Heart left ventricle (tissue), 16 donors: ENCODE results near the gene BST1. TPM values are rescaled to one million over a fixed set of nuclear protein-coding genes. Genes with fewer than 3 reads are reported as not detected.

Source experiments
- ATAC-seq, 4 donors: fragments of 200-7000 bp; cut with Tn5 transposase; one replicate each; pipeline ENCODE4 v1.9.1; 2020 to 2022; ENCODE audit warnings: moderate library complexity in 4 of 4, mild to moderate bottlenecking in 3 of 4, moderate number of reproducible peaks in 1 of 4
- DNase-seq, 5 donors: peaks; one replicate each; pipeline ENCODE4 v3.0.0-alpha.2; 2020
- H3K27ac ChIP-seq, 12 donors: fragments of 200-600 bp; sonication (generic) in 4 of 12; one replicate each; pipeline versions ENCODE4 v1.5.0 to v1.8.0; 2016 to 2022; ENCODE audit warnings: mild to moderate bottlenecking in 2 of 12
- H3K27me3 ChIP-seq, 9 donors: fragments of 200-600 bp; sonication (generic) in 2 of 9; one replicate each; pipeline versions ENCODE4 v1.5.1 to v1.8.0; 2016 to 2022; ENCODE audit warnings: mild to moderate bottlenecking in 3 of 9
- H3K36me3 ChIP-seq, 9 donors: fragments of 200-600 bp; sonication (generic) in 2 of 9; one replicate each; pipeline versions ENCODE4 v1.5.0 to v1.8.0; 2018 to 2022; ENCODE audit warnings: mild to moderate bottlenecking in 2 of 9
- H3K4me1 ChIP-seq, 12 donors: fragments of 200-600 bp; sonication (generic) in 4 of 12; one replicate each; pipeline versions ENCODE4 v1.5.0 to v1.8.0; 2016 to 2022; ENCODE audit warnings: mild to moderate bottlenecking in 3 of 12
- H3K4me3 ChIP-seq, 12 donors: fragments of 200-600 bp; sonication (generic) in 4 of 12; one replicate each; pipeline versions ENCODE4 v1.5.0 to v1.8.0; 2017 to 2022; ENCODE audit warnings: mild to moderate bottlenecking in 9 of 12, moderate library complexity in 4 of 12
- H3K9me3 ChIP-seq, 12 donors: fragments of 200-600 bp; sonication (generic) in 4 of 12; one replicate each; pipeline versions ENCODE4 v1.5.0 to v1.8.0; 2016 to 2022; ENCODE audit warnings: mild to moderate bottlenecking in 1 of 12
- POLR2A ChIP-seq, 2 donors: fragments of 450-650 bp; IDR thresholded peaks; one replicate each; pipeline ENCODE4 v1.6.1; 2017; ENCODE audit warnings: antibody characterized with exemption in 2 of 2, mild to moderate bottlenecking in 2 of 2, moderate library complexity in 2 of 2
- WGBS, 4 donors: extraction: QIAGEN DNeasy Blood & Tissue Kit in 2 of 4; methylation state at CpG; one replicate each; pipeline versions ENCODE4 v1.1.5 to v1.1.7; 2013 to 2018; 5-methylcytosine and 5-hydroxymethylcytosine counted together
- intact Hi-C, 10 donors: fragments of 100-400 bp; cut with DNase I; formaldehyde crosslinking; loops; one replicate each; pipeline versions ENCODE4 v1.11.1 to v1.14.2; 2022
- polyA plus RNA-seq, 2 donors: library from polyadenylated mRNA; stranded (reverse); fragments of 200-250 nt; gene quantifications; one replicate each; pipeline ENCODE4 v1.2.3, GENCODE V29; 2013
- total RNA-seq, 9 donors: library from RNA; depleted of rRNA in 2 of 9; stranded (reverse); fragments of >200 nt in 2 of 9; fragmentation: NEBNext Ultra II Directional in 3 of 9; extraction: Animal tissue kit (Norgen Biotek cat#: 25700) in 3 of 9; gene quantifications; one replicate each; pipeline versions ENCODE4 v1.1.0 to v1.2.4, GENCODE V29; 2016 to 2023
- TF ChIP-seq, protein P1 (sequence below), 12 donors: fragments of 200-600 bp; sonication (generic) in 4 of 12; IDR thresholded peaks; one replicate each; pipeline versions ENCODE4 v1.5.0 to v1.8.0; 2018 to 2022; ENCODE audit warnings: antibody characterized with exemption in 12 of 12, mild to moderate bottlenecking in 5 of 12
- donor health status: ischemic (EF 13 %, LVEDD 7.1; RV severe dilation, severe dysfunction).
- donor health status: healthy with polysubstance abuse.
- donor health status: DM: no; HTN: yes; CAD: no.
- donor health status: DM: no; HTN: no; CAD: no.
- donor health status: ischemic (EF 25% LVEDD 6.9; RV normal size, moderate dysfunction).
- donor health status: ischemic (EF 25% LVEDD 5.7; RV mildly dilated, moderate dysfunction).
- donor health status: healthy.
- donor health status: DM: yes; HTN: yes; CAD: no.
- donor health status: ischemic (EF 35%, LVEDD 5.7; RV mildly dilated, moderate dysfunction).
- donor health status: nonischemic (EF 11% LVEDD 7.7; RV severe dilation, severe dysfunction).
- donor health status: DM: yes; HTN: yes; CAD: no.
- donor health status: PGD.
- donor health status: ischemic (EF 29% LVEDD 5.4; RV normal size, mild dysfunction).
- donor health status: nonischemic (EF 23%, LVEDD 6.1; RV moderate dilation, normal function).

Gene BST1
- total and polyA plus RNA-seq, 11 donors, result 1.3 to 18.4 (median 2.1) TPM

DNA sequence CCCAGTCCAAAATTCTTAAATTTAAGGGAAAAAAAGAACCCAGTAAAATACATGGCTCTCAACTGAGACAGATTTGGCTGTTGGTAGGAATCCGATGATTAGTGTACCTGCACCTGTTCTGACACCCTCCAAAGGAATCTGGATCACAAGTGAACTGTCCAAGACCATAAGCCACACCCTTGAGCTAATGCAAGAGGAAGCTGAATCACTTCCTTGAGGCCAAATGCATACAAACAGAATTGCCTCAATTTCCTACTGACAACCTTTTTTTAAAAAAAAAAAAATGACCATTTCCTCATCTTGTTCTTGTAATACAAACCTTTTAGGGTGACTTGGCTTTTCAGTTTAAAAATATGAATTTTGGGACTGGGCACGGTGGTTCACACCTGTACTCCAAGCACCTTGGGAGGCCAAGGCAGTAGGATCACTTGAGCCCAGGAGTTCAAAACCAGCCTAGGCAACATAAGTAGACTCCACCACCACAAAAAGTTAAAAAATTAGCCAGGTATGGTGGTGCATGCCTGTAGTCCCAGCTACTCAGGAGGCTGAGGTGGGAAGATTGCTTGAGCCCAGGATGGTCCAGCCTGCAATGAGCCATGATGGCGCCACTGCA is 37.0 kb upstream of the BST1 start:
- intact Hi-C loops, result no loop called here
- ATAC-seq, result peak in 3 of 4 donors; percentile 71 to 92 (median 87)
- DNase-seq, result no peak
- Histone ChIP-seq H3K9me3 (no peaks in the 10 kb centered on the region), H3K4me3 (no peak overlapping the region), H3K4me1 (peaks cover 0 to 53% (median 0%) of the 10 kb centered on the region in 12 donors), H3K36me3 (no peaks in the 10 kb centered on the region), H3K27me3 (no peaks in the 10 kb centered on the region), H3K27ac (peak overlapping the region in 9 of 12 donors; percentile 11 to 90 (median 50))
- TF ChIP-seq, protein P1, sequence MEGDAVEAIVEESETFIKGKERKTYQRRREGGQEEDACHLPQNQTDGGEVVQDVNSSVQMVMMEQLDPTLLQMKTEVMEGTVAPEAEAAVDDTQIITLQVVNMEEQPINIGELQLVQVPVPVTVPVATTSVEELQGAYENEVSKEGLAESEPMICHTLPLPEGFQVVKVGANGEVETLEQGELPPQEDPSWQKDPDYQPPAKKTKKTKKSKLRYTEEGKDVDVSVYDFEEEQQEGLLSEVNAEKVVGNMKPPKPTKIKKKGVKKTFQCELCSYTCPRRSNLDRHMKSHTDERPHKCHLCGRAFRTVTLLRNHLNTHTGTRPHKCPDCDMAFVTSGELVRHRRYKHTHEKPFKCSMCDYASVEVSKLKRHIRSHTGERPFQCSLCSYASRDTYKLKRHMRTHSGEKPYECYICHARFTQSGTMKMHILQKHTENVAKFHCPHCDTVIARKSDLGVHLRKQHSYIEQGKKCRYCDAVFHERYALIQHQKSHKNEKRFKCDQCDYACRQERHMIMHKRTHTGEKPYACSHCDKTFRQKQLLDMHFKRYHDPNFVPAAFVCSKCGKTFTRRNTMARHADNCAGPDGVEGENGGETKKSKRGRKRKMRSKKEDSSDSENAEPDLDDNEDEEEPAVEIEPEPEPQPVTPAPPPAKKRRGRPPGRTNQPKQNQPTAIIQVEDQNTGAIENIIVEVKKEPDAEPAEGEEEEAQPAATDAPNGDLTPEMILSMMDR (IDR thresholded peaks at IDR 0.05), result no peak
- no peak for TF ChIP-seq POLR2A (IDR thresholded peaks at IDR 0.05)
- WGBS, 4 donors, result 71 to 81% (median 75%) methylated on average over 3 of the region's 3 CpGs

DNA sequence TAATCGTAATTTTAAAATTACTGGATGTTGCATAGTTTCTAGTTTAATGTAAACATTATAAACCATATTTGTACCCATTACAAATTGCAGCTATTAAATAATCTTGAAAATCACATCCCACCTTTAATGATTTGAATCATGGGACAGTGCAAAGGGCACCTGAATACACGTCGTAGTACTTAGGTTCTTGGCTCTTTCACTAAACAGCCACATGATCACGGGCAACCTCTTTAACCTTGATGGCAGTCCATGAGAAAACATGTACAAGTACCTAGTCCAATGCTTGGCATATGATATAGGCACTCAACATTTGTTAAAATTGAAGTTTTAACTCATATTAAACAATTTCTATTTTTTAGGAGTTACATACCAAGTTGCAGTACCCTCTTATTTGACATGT is 35.9 kb upstream of the BST1 start:
- Histone ChIP-seq H3K4me1 (peaks cover 0 to 51% (median 0%) of the 10 kb centered on the region in 12 donors), H3K9me3 (no peaks in the 10 kb centered on the region), H3K27me3 (no peaks in the 10 kb centered on the region), H3K4me3 (no peak overlapping the region), H3K36me3 (no peaks in the 10 kb centered on the region), H3K27ac (peak overlapping the region in 2 of 12 donors; percentile 68 to 90)
- 64 to 72% (median 69%) methylated on average over 4 of the region's 4 CpGs for WGBS, 4 donors
- intact Hi-C loops, result no loop called here
- ATAC-seq (no peak), DNase-seq (no peak)
- TF ChIP-seq POLR2A (IDR thresholded peaks at IDR 0.05), result no peak
- TF ChIP-seq, protein P1 (IDR thresholded peaks at IDR 0.05), result no peak

DNA sequence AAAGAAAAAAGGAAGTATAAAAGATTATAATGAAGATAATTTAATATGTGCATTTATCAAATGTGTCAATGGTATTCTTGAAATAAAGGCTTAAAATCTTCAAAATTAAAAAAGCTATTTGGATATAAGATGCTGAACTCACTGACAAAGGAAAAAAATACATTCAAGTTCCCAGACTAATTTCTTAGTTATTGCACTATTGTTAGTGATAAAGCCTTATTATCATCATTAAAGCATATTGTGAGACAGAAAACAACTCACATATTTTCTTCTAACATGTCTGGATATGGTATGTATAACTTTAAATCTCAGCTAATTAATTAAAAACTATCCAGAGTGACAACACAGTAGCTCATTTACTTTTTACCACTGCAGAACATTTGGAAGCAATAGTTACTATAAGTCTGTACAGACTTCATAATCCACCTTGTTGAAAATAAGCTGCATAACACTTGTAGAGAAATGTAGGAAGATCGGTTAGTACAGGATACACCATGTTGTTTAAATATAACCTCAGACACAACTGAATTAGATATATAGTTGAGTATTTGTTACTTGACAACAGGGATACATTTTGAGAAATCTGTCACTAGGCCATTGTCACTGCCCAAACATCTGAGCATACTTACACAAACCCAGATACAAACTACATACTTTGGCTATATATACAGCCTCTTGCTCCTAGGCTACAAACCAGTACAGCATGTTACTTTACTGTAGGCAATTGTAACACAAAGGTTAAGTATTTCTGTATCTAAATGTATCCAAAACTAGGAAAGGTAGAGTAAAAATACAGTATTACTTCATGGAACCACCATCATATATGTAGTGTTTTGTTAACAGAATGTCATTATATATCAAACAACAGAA is 34.1 kb upstream of the BST1 start:
- TF ChIP-seq POLR2A (IDR thresholded peaks at IDR 0.05), result no peak
- Histone ChIP-seq H3K36me3 (no peaks in the 10 kb centered on the region), H3K27ac (peak overlapping the region in 1 of 12 donors; percentile 5), H3K4me1 (peaks cover 0 to 48% (median 0%) of the 10 kb centered on the region in 12 donors), H3K9me3 (no peaks in the 10 kb centered on the region), H3K4me3 (no peak overlapping the region), H3K27me3 (no peaks in the 10 kb centered on the region)
- DNase-seq, result no peak
- ATAC-seq, result no peak
- intact Hi-C loops, result no loop called here
- 49 to 62% (median 51%) methylated on average over 1 of the region's 1 CpG for WGBS, 4 donors

DNA sequence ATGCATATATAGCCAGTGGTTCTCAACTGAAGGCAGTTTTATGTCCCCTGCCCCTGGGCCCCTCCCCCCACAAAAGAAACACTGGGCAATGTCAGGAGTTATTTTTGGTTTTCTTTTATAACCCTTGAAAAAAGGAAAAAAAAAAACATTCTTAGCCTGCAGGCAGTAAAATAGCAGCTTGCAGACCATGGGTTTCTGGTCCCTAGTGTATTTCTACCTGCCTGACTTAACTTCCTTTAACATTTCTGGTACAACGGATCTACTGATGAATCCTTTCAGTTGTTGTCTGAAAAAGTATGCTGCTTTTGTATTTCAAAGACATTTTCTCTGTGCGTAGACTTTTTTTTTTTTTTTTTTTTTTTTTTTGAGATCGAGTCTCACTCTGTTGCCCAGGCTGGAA is 32.3 kb upstream of the BST1 start:
- Histone ChIP-seq H3K4me1 (peaks cover 0 to 38% (median 0%) of the 10 kb centered on the region in 12 donors), H3K36me3 (no peaks in the 10 kb centered on the region), H3K27ac (no peak overlapping the region), H3K27me3 (no peaks in the 10 kb centered on the region), H3K9me3 (no peaks in the 10 kb centered on the region), H3K4me3 (no peak overlapping the region)
- 90 to 96% (median 94%) methylated on average over 3 of the region's 3 CpGs for WGBS, 4 donors
- no peak for DNase-seq
- intact Hi-C loops, result no loop called here
- TF ChIP-seq, protein P1 (IDR thresholded peaks at IDR 0.05), result no peak
- no peak for TF ChIP-seq POLR2A (IDR thresholded peaks at IDR 0.05)
- no peak for ATAC-seq
